Thymus (tissue), 14 donors: Measurements from ENCODE around the gene LTF. TPM values are rescaled to one million over a fixed set of nuclear protein-coding genes. Genes with fewer than 3 reads are reported as not detected.

Experiments
- DNase-seq, 9 donors: peaks; one replicate each; pipeline ENCODE4 v3.0.0-alpha.2; 2013; ENCODE audit warnings: low spot score in 9 of 9, low read depth in 6 of 9, missing footprints in 1 of 9
- H3K27ac ChIP-seq, 2 donors: one replicate each; pipeline ENCODE4 v1.5.1; 2013; ENCODE audit warnings: control low read depth in 1 of 2, low read depth in 1 of 2, low read length in 1 of 2, mild to moderate bottlenecking in 1 of 2, moderate library complexity in 1 of 2
- H3K27me3 ChIP-seq, 2 donors: one replicate each; pipeline ENCODE4 v1.5.1; 2013; ENCODE audit warnings: low read length in 1 of 2; ENCODE audit not compliant: control insufficient read depth in 2 of 2, insufficient read depth in 1 of 2
- H3K36me3 ChIP-seq, 2 donors: one replicate each; pipeline ENCODE4 v1.5.1; 2013; ENCODE audit warnings: low read length in 1 of 2, mild to moderate bottlenecking in 1 of 2, moderate library complexity in 1 of 2; ENCODE audit not compliant: control insufficient read depth in 2 of 2, insufficient read depth in 2 of 2
- H3K4me1 ChIP-seq, 2 donors: one replicate each; pipeline ENCODE4 v1.5.1; 2013; ENCODE audit warnings: low read length in 2 of 2; ENCODE audit not compliant: control insufficient read depth in 2 of 2, insufficient read depth in 2 of 2
- H3K4me3 ChIP-seq, 2 donors: one replicate each; pipeline ENCODE4 v1.5.1; 2013; ENCODE audit warnings: low read length in 2 of 2, control low read depth in 1 of 2, mild to moderate bottlenecking in 1 of 2
- H3K9me3 ChIP-seq, 2 donors: one replicate each; pipeline ENCODE4 v1.5.1; 2013; ENCODE audit warnings: low read length in 1 of 2, mild to moderate bottlenecking in 1 of 2; ENCODE audit not compliant: control insufficient read depth in 2 of 2, insufficient read depth in 1 of 2
- WGBS: extraction: QIAGEN DNeasy Blood & Tissue Kit; methylation state at CpG from one replicate; pipeline ENCODE4 v1.1.7; 2013; 5-methylcytosine and 5-hydroxymethylcytosine counted together
- long read RNA-seq, 10 donors: transcript quantifications; one replicate each; lab custom pipeline, GENCODE V29; 2026
- polyA plus RNA-seq: library from polyadenylated mRNA; stranded (reverse); fragments of 200-250 nt; gene quantifications from one replicate; pipeline ENCODE4 v1.2.3, GENCODE V29; 2013
- total RNA-seq: library from RNA; stranded (reverse); fragments of 120-200 nt; gene quantifications from one replicate; pipeline ENCODE4 v1.2.4, GENCODE V29; 2013
- donor health status: healthy.

The LTF gene
- total RNA-seq (44.2 TPM), polyA plus RNA-seq (64.3 TPM)
- long read RNA-seq, donor 1: 0 reads
- long read RNA-seq, donor 2, transcript LTF-201 (17 exons, 2,979 nt): major isoform, 9 of 18 reads
- long read RNA-seq, donor 2, partial matches to known transcripts: 8 of 18 reads
- long read RNA-seq, donor 2, other reads (novel, unspliced or antisense): 0 of 18 reads
- long read RNA-seq, donor 3, partial matches to known transcripts: 0 of 3 reads
- long read RNA-seq, donor 3, other reads (novel, unspliced or antisense): 0 of 3 reads
- long read RNA-seq, donor 4, partial matches to known transcripts: 0 of 3 reads
- long read RNA-seq, donor 4, other reads (novel, unspliced or antisense): 0 of 3 reads
- long read RNA-seq, donor 5, partial matches to known transcripts: 7 of 11 reads
- long read RNA-seq, donor 5, other reads (novel, unspliced or antisense): 0 of 11 reads
- long read RNA-seq, donor 6, transcript LTF-201 (17 exons, 2,979 nt): major isoform, 5 of 10 reads
- long read RNA-seq, donor 6, partial matches to known transcripts: 5 of 10 reads
- long read RNA-seq, donor 6, other reads (novel, unspliced or antisense): 0 of 10 reads
- long read RNA-seq, donor 7, partial matches to known transcripts: 0 of 2 reads
- long read RNA-seq, donor 7, other reads (novel, unspliced or antisense): 0 of 2 reads
- long read RNA-seq, donor 8, partial matches to known transcripts: 5 of 7 reads
- long read RNA-seq, donor 8, other reads (novel, unspliced or antisense): 0 of 7 reads
- long read RNA-seq, donor 9, partial matches to known transcripts: 0 of 3 reads
- long read RNA-seq, donor 9, other reads (novel, unspliced or antisense): 0 of 3 reads
- long read RNA-seq, donor 10, partial matches to known transcripts: 0 of 1 reads
- long read RNA-seq, donor 10, other reads (novel, unspliced or antisense): 0 of 1 reads

DNA sequence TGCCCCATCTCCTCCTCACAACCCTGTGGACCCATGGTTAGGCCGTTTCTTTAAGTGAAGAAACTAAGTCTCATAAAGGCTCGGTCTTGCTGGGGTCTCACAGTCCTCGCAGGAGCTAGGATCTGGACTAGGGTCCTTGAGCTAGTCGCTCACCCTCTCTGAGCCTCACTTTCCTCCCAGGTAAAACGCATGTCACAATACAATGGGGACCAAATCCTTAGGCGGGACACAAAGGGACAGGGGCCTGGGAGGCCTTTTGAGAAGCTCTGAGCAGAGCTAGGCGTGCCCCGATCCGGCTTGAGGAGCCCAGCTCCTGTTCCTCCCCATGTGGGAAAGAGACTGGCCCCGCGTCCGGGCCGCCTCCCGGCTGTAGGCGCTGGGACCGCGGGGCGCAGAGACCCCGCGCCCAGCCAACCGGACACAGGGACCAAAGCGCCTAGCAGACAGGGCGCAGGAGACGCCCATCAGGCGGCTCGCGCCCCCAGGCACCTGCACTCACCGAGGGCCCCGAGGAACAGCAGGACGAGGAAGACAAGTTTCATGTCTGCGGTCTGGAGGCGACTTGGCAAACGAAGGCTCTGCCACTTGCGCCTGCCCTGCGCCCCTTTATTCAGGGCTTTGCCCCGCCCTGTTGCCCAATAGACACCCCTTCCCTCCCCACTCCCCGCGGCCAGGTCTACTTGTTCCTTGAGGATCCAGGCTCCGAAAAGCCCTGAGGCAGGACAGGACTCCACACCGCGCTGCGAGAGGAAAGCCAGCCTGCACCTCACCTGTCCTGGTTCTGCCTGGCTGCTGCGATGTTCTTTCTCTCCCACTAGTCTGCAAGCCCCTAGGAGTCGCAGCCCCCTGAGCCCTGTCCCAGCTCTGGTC is at the start of gene LTF:
TSS of gene LTF (minus strand) at position 580 of the 870 bp plus-strand sequence. CDS start at position 542, 38 bp downstream.
- WGBS: 18% methylated on average over 44 of the region's 44 CpGs
- Histone ChIP-seq H3K4me1 (peaks cover 0 to 7% of the 10 kb centered on the region in 2 donors), H3K9me3 (no peaks in the 10 kb centered on the region), H3K27ac (no peak within 1 kb of the TSS), H3K4me3 (no peak within 1 kb of the TSS), H3K27me3 (peaks cover 18 to 48% of the 10 kb centered on the region in 2 donors), H3K36me3 (no peaks in the 10 kb centered on the region)
- no peak for DNase-seq

DNA sequence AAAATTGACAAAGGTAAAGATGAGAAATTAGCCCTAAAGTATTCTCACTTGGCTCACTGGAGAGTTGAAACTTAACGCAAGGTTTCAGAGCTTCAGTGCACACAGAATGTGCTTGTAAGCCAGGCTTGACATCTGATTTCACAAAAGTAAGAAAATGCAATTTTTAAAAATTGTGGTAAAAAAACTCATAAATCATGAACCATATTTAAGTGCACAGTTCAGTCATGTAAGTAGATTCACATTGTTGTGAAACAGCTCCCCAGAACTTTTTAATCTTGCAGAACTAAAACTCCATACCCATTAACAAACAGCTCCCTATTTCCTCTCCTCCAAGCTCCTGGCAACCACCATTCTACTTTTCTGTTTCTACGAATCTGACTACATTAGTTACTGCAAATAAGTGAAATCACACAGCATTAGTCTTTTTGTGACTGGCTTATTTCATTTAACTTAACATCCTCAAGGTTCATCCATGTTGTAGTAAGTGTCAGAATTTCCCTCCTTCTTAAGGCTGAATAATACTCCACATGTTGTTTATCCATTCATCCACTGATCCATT is 47.6 kb upstream of the LTF start:
- Histone ChIP-seq H3K27me3 (no peaks in the 10 kb centered on the region), H3K4me1 (peaks cover 0 to 3% of the 10 kb centered on the region in 2 donors), H3K9me3 (no peaks in the 10 kb centered on the region), H3K36me3 (no peaks in the 10 kb centered on the region), H3K4me3 (no peak overlapping the region), H3K27ac (no peak overlapping the region)
- no peak for DNase-seq
- WGBS: 93% methylated on average over 2 of the region's 2 CpGs

- no peaks in the 10 kb centered on the region for H3K36me3 ChIP-seq
- no peak overlapping the region for H3K27ac ChIP-seq
- WGBS: 95% methylated on average over 4 of the region's 4 CpGs
- no peaks in the 10 kb centered on the region for H3K27me3 ChIP-seq
- no peak overlapping the region for H3K4me3 ChIP-seq
- no peaks in the 10 kb centered on the region for H3K9me3 ChIP-seq
- no peak for DNase-seq
- H3K4me1 ChIP-seq: peaks cover 0 to 3% of the 10 kb centered on the region in 2 donors
These were observed 45.0 kb upstream of the LTF start for GRCh38 chr3:46509661-46510187.

- Histone ChIP-seq H3K36me3 (no peaks in the 10 kb centered on the region), H3K9me3 (no peaks in the 10 kb centered on the region), H3K4me3 (no peak overlapping the region), H3K4me1 (peaks cover 2 to 3% of the 10 kb centered on the region in 2 donors), H3K27ac (no peak overlapping the region), H3K27me3 (no peaks in the 10 kb centered on the region)
- DNase-seq: no peak
- WGBS: 97% methylated on average over 4 of the region's 4 CpGs
These were observed 44.3 kb upstream of the LTF start for GRCh38 chr3:46508850-46509591.

DNA sequence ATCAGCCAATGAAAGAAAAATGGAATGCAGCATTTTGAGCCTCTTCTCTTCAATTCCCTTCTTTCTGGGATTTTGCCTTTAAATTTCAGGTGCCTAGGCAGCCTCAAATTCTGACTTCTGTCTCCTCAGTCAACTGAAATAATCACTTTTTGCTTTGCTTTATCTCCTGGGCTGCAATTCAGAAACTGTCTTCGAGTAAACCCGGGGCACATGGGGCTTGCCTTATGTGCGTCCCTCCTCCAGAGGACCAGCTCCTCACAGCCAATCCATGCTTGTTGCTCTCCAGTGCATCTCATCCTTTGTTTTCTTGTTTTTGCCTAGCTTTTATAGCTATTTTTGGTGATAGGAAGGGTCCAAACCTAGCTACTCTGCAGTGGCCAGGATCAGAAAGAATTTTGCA is 41.8 kb upstream of the LTF start:
- no peak overlapping the region for H3K27ac ChIP-seq
- no peak overlapping the region for H3K4me3 ChIP-seq
- H3K9me3 ChIP-seq: no peaks in the 10 kb centered on the region
- WGBS: 95% methylated on average over 3 of the region's 3 CpGs
- no peak for DNase-seq
- H3K4me1 ChIP-seq: peaks cover 3 to 23% of the 10 kb centered on the region in 2 donors
- no peaks in the 10 kb centered on the region for H3K27me3 ChIP-seq
- no peaks in the 10 kb centered on the region for H3K36me3 ChIP-seq

DNA sequence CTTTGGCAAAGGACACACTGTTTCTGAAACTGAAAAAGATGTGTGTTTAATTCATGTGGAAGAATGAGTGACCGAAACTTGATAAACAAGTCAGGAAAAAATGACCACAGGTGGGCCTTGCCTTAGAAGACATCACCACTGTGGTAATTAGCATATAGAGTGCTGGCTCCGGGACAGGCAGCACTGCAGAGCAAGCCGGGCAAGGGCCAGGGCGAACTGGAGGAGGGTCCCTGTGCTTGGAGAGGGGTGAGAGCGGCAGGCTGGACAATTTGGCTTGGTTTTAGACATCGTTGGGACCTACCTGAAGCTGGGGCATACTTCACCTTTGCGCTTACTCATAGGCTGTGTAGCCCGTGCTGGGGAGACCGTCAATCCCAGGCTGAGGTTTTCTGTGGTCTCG is 41.2 kb upstream of the LTF start:
- Histone ChIP-seq H3K36me3 (no peaks in the 10 kb centered on the region), H3K9me3 (no peaks in the 10 kb centered on the region), H3K4me1 (peaks cover 3 to 29% of the 10 kb centered on the region in 2 donors), H3K27me3 (no peaks in the 10 kb centered on the region), H3K4me3 (no peak overlapping the region), H3K27ac (no peak overlapping the region)
- 89% methylated on average over 10 of the region's 10 CpGs for WGBS
- no peak for DNase-seq

DNA sequence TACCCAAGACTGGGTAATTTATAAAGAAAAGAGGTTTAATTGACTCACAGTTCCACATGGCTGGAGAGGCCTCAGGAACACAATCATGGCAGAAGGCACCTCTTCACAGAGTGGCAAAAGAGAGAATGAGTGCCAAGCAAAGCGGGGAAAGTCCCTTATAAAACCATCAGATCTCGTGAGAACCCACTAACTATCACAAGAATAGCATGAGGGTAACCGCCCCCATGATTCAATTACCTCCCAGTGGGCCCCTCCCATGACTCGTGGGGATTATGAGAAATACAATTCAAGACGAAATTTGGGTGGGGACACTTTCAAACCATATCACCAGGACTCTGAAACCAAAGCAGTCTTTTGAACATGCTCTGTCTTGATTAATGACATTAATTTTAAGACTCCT is 40.1 kb upstream of the LTF start:
- Histone ChIP-seq H3K27ac (no peak overlapping the region), H3K9me3 (no peaks in the 10 kb centered on the region), H3K4me1 (peaks cover 9 to 40% of the 10 kb centered on the region in 2 donors), H3K36me3 (no peaks in the 10 kb centered on the region), H3K4me3 (no peak overlapping the region), H3K27me3 (no peaks in the 10 kb centered on the region)
- 95% methylated on average over 5 of the region's 5 CpGs for WGBS
- DNase-seq: no peak
